Skin epidermis (tissue), 12 donors: ENCODE data around the gene BMPER.

Experiments used
- H3K27ac ChIP-seq, 21 experiments: fragments of 200-600 bp; sonication (generic) in 11 of 21; one replicate each; pipeline ENCODE4 v1.5.0; 2020; ENCODE audit warnings: mild to moderate bottlenecking in 3 of 21, inconsistent platforms in 2 of 21, moderate library complexity in 2 of 21
- H3K4me3 ChIP-seq, 7 experiments: fragments of 200-600 bp; sonication (generic) in 2 of 7; one replicate each; pipeline ENCODE4 v1.5.0; 2020; ENCODE audit warnings: inconsistent platforms in 2 of 7, mild to moderate bottlenecking in 2 of 7, moderate library complexity in 1 of 7

The BMPER gene

GRCh38 chr7:34044734-34045353, 139.5 kb downstream of the BMPER start:
- no peak overlapping the region for H3K27ac ChIP-seq
- no peak overlapping the region for H3K4me3 ChIP-seq

GRCh38 chr7:34048445-34048844, 143.1 kb downstream of the BMPER start:
- Histone ChIP-seq H3K4me3 (no peak overlapping the region), H3K27ac (no peak overlapping the region)

- H3K27ac ChIP-seq, result no peak overlapping the region
- H3K4me3 ChIP-seq, result no peak overlapping the region
These were observed 148.7 kb downstream of the BMPER start for GRCh38 chr7:34054075-34054474.

GRCh38 chr7:34057136-34057535, 151.8 kb downstream of the BMPER start:
- no peak overlapping the region for H3K27ac ChIP-seq
- no peak overlapping the region for H3K4me3 ChIP-seq

- no peak overlapping the region for H3K4me3 ChIP-seq
- H3K27ac ChIP-seq, result no peak overlapping the region
These were observed 152.6 kb downstream of the BMPER start for GRCh38 chr7:34057956-34058355.

- Histone ChIP-seq H3K27ac (no peak overlapping the region), H3K4me3 (no peak overlapping the region)
These were observed 153.4 kb downstream of the BMPER start for GRCh38 chr7:34058801-34059135.

GRCh38 chr7:34059136-34059828, 153.9 kb downstream of the BMPER start:
- Histone ChIP-seq H3K4me3 (no peak overlapping the region), H3K27ac (no peak overlapping the region)

- H3K4me3 ChIP-seq, result no peak overlapping the region
- no peak overlapping the region for H3K27ac ChIP-seq
These were observed 155.0 kb downstream of the BMPER start for GRCh38 chr7:34060196-34060947.

- Histone ChIP-seq H3K4me3 (no peak overlapping the region), H3K27ac (no peak overlapping the region)
These were observed 155.8 kb downstream of the BMPER start for GRCh38 chr7:34061149-34061548.

- H3K27ac ChIP-seq, result no peak overlapping the region
- H3K4me3 ChIP-seq, result no peak overlapping the region
These were observed 157.0 kb downstream of the BMPER start for GRCh38 chr7:34062341-34062740.

GRCh38 chr7:34062826-34063225, 157.5 kb downstream of the BMPER start:
- H3K4me3 ChIP-seq, result no peak overlapping the region
- H3K27ac ChIP-seq, result no peak overlapping the region

- Histone ChIP-seq H3K27ac (no peak overlapping the region), H3K4me3 (no peak overlapping the region)
These were observed 159.3 kb downstream of the BMPER start for GRCh38 chr7:34064519-34065158.

GRCh38 chr7:34066411-34066810, 161.1 kb downstream of the BMPER start:
- Histone ChIP-seq H3K4me3 (no peak overlapping the region), H3K27ac (no peak overlapping the region)

- H3K4me3 ChIP-seq, result no peak overlapping the region
- H3K27ac ChIP-seq, result no peak overlapping the region
These were observed 161.9 kb downstream of the BMPER start for GRCh38 chr7:34067005-34067778.

- H3K27ac ChIP-seq, result no peak overlapping the region
- no peak overlapping the region for H3K4me3 ChIP-seq
These were observed 164.3 kb downstream of the BMPER start for GRCh38 chr7:34069676-34070075.

- no peak overlapping the region for H3K27ac ChIP-seq
- no peak overlapping the region for H3K4me3 ChIP-seq
These were observed 165.4 kb downstream of the BMPER start for GRCh38 chr7:34070511-34071323.

GRCh38 chr7:34073676-34074075, 168.3 kb downstream of the BMPER start:
- Histone ChIP-seq H3K27ac (no peak overlapping the region), H3K4me3 (no peak overlapping the region)

GRCh38 chr7:34074421-34074820, 169.1 kb downstream of the BMPER start:
- Histone ChIP-seq H3K4me3 (no peak overlapping the region), H3K27ac (no peak overlapping the region)
